ENCODE results near the gene FGD4. TPM values are rescaled to one million over a fixed set of nuclear protein-coding genes. Genes with fewer than 3 reads are reported as not detected.
A peak's percentile ranks its signal among the peaks of the same experiment; 100 is the strongest.

FGD4 gene
- total RNA-seq, 1 experiment from 2014 or later: 39.7 TPM

- ChIA-PET POLR2A (no interaction called here), CTCF (no interaction called here)
Observed at GRCh38 chr12:32470936-32471470, 71.6 kb downstream of the FGD4 start.

GRCh38 chr12:32471591-32472001 is 72.2 kb downstream of the FGD4 start:
- Mint-ChIP-seq H3K27ac (peak overlapping the region; percentile 87), H3K9me3 (no peaks in the 10 kb centered on the region; the same call in 1 of the 2 replicates), H3K36me3 (peaks cover 28% of the 10 kb centered on the region), H3K4me3 (no peak overlapping the region), H3K27me3 (ENCODE audit: low read depth) (no peaks in the 10 kb centered on the region), H3K4me1 (peaks cover 13% of the 10 kb centered on the region)
- DNase-seq (ENCODE audit: low spot score) (no peak), ATAC-seq (no peak)
- ChIA-PET CTCF (no interaction called here), POLR2A (no interaction called here)
- TF ChIP-seq ZNF532 (CRISPR knock-in tag; IDR thresholded peaks at IDR 0.05; ENCODE audit: borderline replicate concordance) (no peak), ZNF317 (CRISPR knock-in tag; IDR thresholded peaks at IDR 0.05; ENCODE audit: borderline replicate concordance, low read depth) (no peak), ERG (CRISPR knock-in tag; IDR thresholded peaks at IDR 0.05) (no peak), FOXK1 (CRISPR knock-in tag; IDR thresholded peaks at IDR 0.05) (no peak), MLX (CRISPR knock-in tag; IDR thresholded peaks at IDR 0.05) (no peak), NFE2L1 (CRISPR knock-in tag; IDR thresholded peaks at IDR 0.05) (no peak), SP1 (CRISPR knock-in tag; conservative IDR thresholded peaks at IDR 0.05) (no peak), CREM (CRISPR knock-in tag; IDR thresholded peaks at IDR 0.05) (no peak), HMGXB4 (CRISPR knock-in tag; IDR thresholded peaks at IDR 0.05) (no peak), SOX15 (CRISPR knock-in tag; IDR thresholded peaks at IDR 0.05) (no peak), NR2C2 (CRISPR knock-in tag; IDR thresholded peaks at IDR 0.05) (no peak), RELA (CRISPR knock-in tag; IDR thresholded peaks at IDR 0.05; ENCODE audit: borderline replicate concordance) (no peak), FOXP1 (CRISPR knock-in tag; IDR thresholded peaks at IDR 0.05; ENCODE audit: borderline replicate concordance) (no peak), SMAD3 (CRISPR knock-in tag; IDR thresholded peaks at IDR 0.05; ENCODE audit: borderline replicate concordance) (no peak), PRDM15 (CRISPR knock-in tag; IDR thresholded peaks at IDR 0.05) (no peak)

More at GRCh38 chr12:32470936-32471470, 71.6 kb downstream of the FGD4 start:
- ATAC-seq: no peak
- peak overlapping the region; percentile 48 for H3K27ac Mint-ChIP-seq
- H3K4me1 Mint-ChIP-seq: peaks cover 8% of the 10 kb centered on the region
- no peak for TF ChIP-seq FOXJ3 (CRISPR knock-in tag; IDR thresholded peaks at IDR 0.05; ENCODE audit: borderline replicate concordance)
- no peak for TF ChIP-seq ERG (CRISPR knock-in tag; IDR thresholded peaks at IDR 0.05)
- TF ChIP-seq PRRX2 (CRISPR knock-in tag; IDR thresholded peaks at IDR 0.05): no peak
- H3K9me3 Mint-ChIP-seq: no peaks in the 10 kb centered on the region; the same call in 1 of the 2 replicates
- H3K36me3 Mint-ChIP-seq: peaks cover 28% of the 10 kb centered on the region
- H3K27me3 Mint-ChIP-seq (ENCODE audit: low read depth): no peaks in the 10 kb centered on the region
- no peak overlapping the region for H3K4me3 Mint-ChIP-seq
- no peak for DNase-seq (ENCODE audit: low spot score)

All from WTC11 (cell line).